Colonic mucosa (tissue), 4 donors: ENCODE data around the gene KRTAP4-12. TPM values are rescaled to one million over a fixed set of nuclear protein-coding genes. Genes with fewer than 3 reads are reported as not detected.
"Not testable (repeated sequence)": the region's sequence is repeated elsewhere in the genome, so short reads cannot be mapped to it uniquely, and the experiment has no call there.

Experiments used
- DNase-seq: peaks from one replicate; pipeline ENCODE4 v3.0.0-alpha.2; 2020
- H3K27ac ChIP-seq: fragments of 200-600 bp; one replicate; pipeline ENCODE4 v1.8.0; 2021
- H3K27me3 ChIP-seq: fragments of 200-600 bp; one replicate; pipeline ENCODE4 v1.8.0; 2021
- H3K36me3 ChIP-seq: fragments of 200-600 bp; one replicate; pipeline ENCODE4 v1.8.0; 2021
- H3K4me1 ChIP-seq: fragments of 200-600 bp; one replicate; pipeline ENCODE4 v1.8.0; 2021; ENCODE audit warnings: mild to moderate bottlenecking
- H3K4me3 ChIP-seq: fragments of 200-600 bp; one replicate; pipeline ENCODE4 v1.8.0; 2021
- H3K9ac ChIP-seq, 2 donors: one replicate each; pipeline ENCODE4 v1.7.0; 2013; ENCODE audit warnings: control low read depth in 2 of 2, low read depth in 2 of 2, low read length in 2 of 2
- H3K9me3 ChIP-seq: fragments of 200-600 bp; one replicate; pipeline ENCODE4 v1.8.0; 2021
- CTCF ChIP-seq: fragments of 200-600 bp; IDR thresholded peaks from one replicate; pipeline ENCODE4 v1.8.0; 2022; ENCODE audit warnings: antibody characterized with exemption, mild to moderate bottlenecking
- intact Hi-C: fragments of 100-400 bp; cut with DNase I; formaldehyde crosslinking; loops from one replicate; pipeline ENCODE4 v1.14.1; 2022
- total RNA-seq, 2 donors: library from RNA; stranded (reverse); fragmentation: NEBNext Ultra II Directional in 1 of 2; extraction: Animal tissue kit (Norgen Biotek cat#: 25700) in 1 of 2; gene quantifications; one replicate each; pipeline ENCODE4 v1.2.1, GENCODE V29; 2021
- donor health status: healthy.
- donor health status: DM: no; HTN: no; CAD: no.
- donor health status: DM: no; HTN: no; CAD: no.

KRTAP4-12 gene
- total RNA-seq, 2 donors from 2014 or later = not detected

- Histone ChIP-seq H3K4me3 (no peak overlapping the region), H3K4me1 (no peaks in the 10 kb centered on the region), H3K9me3 (no peaks in the 10 kb centered on the region), H3K9ac (no peak overlapping the region), H3K27ac (no peak overlapping the region), H3K27me3 (no peaks in the 10 kb centered on the region), H3K36me3 (no peaks in the 10 kb centered on the region)
- intact Hi-C loops = no loop called here
- no peak for TF ChIP-seq CTCF
- no peak for DNase-seq
Measured at GRCh38 chr17:41107941-41108450, 16.0 kb downstream of the KRTAP4-12 start.

- H3K9ac ChIP-seq, H3K36me3 ChIP-seq, H3K4me3 ChIP-seq, H3K27ac ChIP-seq, H3K9me3 ChIP-seq, intact Hi-C loops, H3K4me1 ChIP-seq, DNase-seq, H3K27me3 ChIP-seq: not testable (repeated sequence)
Measured at GRCh38 chr17:41105347-41105746, 18.6 kb downstream of the KRTAP4-12 start, which contains the start of gene KRTAP4-9. KRTAP4-9 (plus strand) TSS chr17:41105389; CDS start chr17:41105389, 0 bp downstream.

- H3K27me3 ChIP-seq, H3K4me1 ChIP-seq, H3K27ac ChIP-seq, H3K4me3 ChIP-seq, DNase-seq, H3K36me3 ChIP-seq, H3K9ac ChIP-seq, intact Hi-C loops, H3K9me3 ChIP-seq: not testable (repeated sequence)
Measured at GRCh38 chr17:41104386-41105038, 19.5 kb downstream of the KRTAP4-12 start.

- intact Hi-C loops = no loop called here
- H3K4me1 ChIP-seq = no peaks in the 10 kb centered on the region
- no peaks in the 10 kb centered on the region for H3K9me3 ChIP-seq
- no peaks in the 10 kb centered on the region for H3K27me3 ChIP-seq
- no peaks in the 10 kb centered on the region for H3K36me3 ChIP-seq
- no peak overlapping the region for H3K9ac ChIP-seq
- no peak overlapping the region for H3K4me3 ChIP-seq
- H3K27ac ChIP-seq = no peak overlapping the region
- no peak for DNase-seq
- no peak for TF ChIP-seq CTCF
Measured at GRCh38 chr17:41103896-41104295, 20.1 kb downstream of the KRTAP4-12 start.

GRCh38 chr17:41101586-41102259 is 22.3 kb downstream of the KRTAP4-12 start, which contains the start of gene KRTAP4-16:
KRTAP4-16 (minus strand) TSS chr17:41102209; CDS start chr17:41102209, 0 bp downstream.
- no peak within 1 kb of the TSS for H3K27ac ChIP-seq
- H3K4me3 ChIP-seq = no peak within 1 kb of the TSS
- no peak within 1 kb of the TSS for H3K9ac ChIP-seq
- no peak for DNase-seq
- intact Hi-C loops = no loop called here
- no peaks in the 10 kb centered on the region for H3K27me3 ChIP-seq
- no peaks in the 10 kb centered on the region for H3K36me3 ChIP-seq
- no peaks in the 10 kb centered on the region for H3K4me1 ChIP-seq
- no peak for TF ChIP-seq CTCF
- H3K9me3 ChIP-seq = no peaks in the 10 kb centered on the region

GRCh38 chr17:41099682-41100480 is 24.1 kb downstream of the KRTAP4-12 start:
- H3K27ac ChIP-seq, DNase-seq, H3K9me3 ChIP-seq, H3K27me3 ChIP-seq, H3K4me3 ChIP-seq, H3K36me3 ChIP-seq, H3K9ac ChIP-seq, H3K4me1 ChIP-seq, intact Hi-C loops: not testable (repeated sequence)
